ENCODE data around the gene HS6ST2. TPM values are rescaled to one million over a fixed set of nuclear protein-coding genes. Genes with fewer than 3 reads are reported as not detected.

The HS6ST2 gene
- total and polyA plus RNA-seq, 4 donors = 11.4 to 73.1 (median 53.1) TPM

DNA sequence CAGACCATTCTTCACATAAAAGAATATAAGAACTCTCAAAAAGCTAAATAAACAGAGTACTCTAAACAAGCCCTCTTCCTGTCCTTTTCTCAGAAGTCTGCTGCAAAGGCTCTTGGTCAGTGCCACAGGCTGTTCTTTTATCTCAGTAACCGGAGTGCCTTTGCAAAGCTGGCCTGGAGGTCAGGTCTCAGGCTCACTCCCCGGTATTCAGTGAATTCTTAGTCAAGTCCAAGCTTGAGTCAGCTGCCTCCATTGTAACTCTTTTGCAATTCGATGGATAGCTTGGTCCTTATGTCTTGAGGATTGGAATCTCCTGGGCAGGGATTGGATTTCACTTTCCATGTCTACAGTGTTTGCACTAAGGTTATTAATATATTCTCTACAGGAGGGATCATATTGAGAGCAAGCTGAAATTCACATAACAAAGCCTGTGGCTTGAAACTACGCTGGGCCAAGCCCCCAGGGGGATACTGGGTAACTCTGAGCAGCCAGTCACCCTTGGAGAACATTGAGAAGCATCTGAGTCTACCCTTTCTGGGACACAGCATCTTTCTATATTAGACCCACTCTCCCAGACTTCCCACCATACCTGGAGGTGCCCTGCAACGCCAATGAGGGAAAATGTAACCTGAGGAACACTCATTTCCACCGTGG is 10.0 kb upstream of the HS6ST2 start:
- H3K4me1 ChIP-seq (ENCODE audit: control insufficient read depth, insufficient read depth, low read length) = peaks cover 2% of the 10 kb centered on the region
- peaks cover 9% of the 10 kb centered on the region for H3K27me3 ChIP-seq (ENCODE audit: control insufficient read depth, insufficient read depth, low read length)
- no peak overlapping the region for H3K4me3 ChIP-seq (ENCODE audit: low read depth, low read length)
- no peak overlapping the region for H3K27ac ChIP-seq (ENCODE audit: low read depth, low read length)
- no peaks in the 10 kb centered on the region for H3K9me3 ChIP-seq (ENCODE audit: control insufficient read depth, insufficient read depth, low read length)
- no peaks in the 10 kb centered on the region for H3K36me3 ChIP-seq (ENCODE audit: control insufficient read depth, insufficient read depth, low read length)
- DNase-seq (ENCODE audit: low read depth in 4 of 6, low spot score in 6 of 6) = no peak
- whole genome bisulfite sequencing (ENCODE audit: insufficient coverage) = 27% methylated on average over 4 of the region's 6 CpGs

DNA sequence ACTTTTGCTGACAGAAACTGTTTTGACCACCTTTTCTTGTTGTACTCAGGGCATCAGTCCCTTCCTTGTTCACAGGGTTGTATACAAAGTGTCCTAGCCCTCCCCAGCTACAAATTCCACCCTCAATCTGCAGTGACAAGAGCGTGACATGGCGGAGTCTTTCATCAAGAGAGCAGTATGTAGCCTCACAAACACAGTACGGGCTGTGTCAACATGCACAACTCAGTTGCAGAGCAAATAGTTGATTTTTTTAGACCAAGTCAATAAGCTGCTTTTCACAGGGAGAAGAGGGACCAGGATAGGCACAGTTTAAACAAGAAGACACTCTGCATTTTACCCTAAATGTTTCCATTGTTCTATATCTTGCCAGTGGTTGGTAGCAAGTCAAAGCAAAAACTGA is 8.6 kb upstream of the HS6ST2 start:
- H3K36me3 ChIP-seq (ENCODE audit: control insufficient read depth, insufficient read depth, low read length) = no peaks in the 10 kb centered on the region
- no peak overlapping the region for H3K27ac ChIP-seq (ENCODE audit: low read depth, low read length)
- 49% methylated on average over 3 of the region's 3 CpGs for whole genome bisulfite sequencing (ENCODE audit: insufficient coverage)
- H3K4me1 ChIP-seq (ENCODE audit: control insufficient read depth, insufficient read depth, low read length) = peaks cover 2% of the 10 kb centered on the region
- DNase-seq (ENCODE audit: low read depth in 4 of 6, low spot score in 6 of 6) = no peak
- H3K9me3 ChIP-seq (ENCODE audit: control insufficient read depth, insufficient read depth, low read length) = no peaks in the 10 kb centered on the region
- peaks cover 9% of the 10 kb centered on the region for H3K27me3 ChIP-seq (ENCODE audit: control insufficient read depth, insufficient read depth, low read length)
- no peak overlapping the region for H3K4me3 ChIP-seq (ENCODE audit: low read depth, low read length)

DNA sequence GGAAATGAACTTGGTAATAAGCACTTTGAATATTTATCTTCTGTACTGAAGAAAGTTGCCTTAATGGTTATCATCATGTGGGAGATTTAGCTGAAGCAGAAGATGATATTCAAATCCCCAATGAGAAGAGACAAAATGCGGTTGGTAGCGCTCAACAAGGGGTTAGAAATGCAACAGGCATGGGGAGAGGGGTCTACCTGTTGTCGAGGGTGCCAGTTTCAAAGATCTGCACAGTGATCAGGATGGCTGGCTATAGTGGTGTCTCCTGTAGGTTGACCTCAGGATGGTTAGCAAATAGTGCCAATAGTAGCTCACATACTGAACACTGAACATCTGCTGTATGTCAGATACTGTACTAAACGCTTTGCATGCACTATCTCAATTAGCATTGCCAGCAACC is 7.0 kb upstream of the HS6ST2 start:
- Histone ChIP-seq H3K4me1 (ENCODE audit: control insufficient read depth, insufficient read depth, low read length) (peaks cover 2% of the 10 kb centered on the region), H3K27me3 (ENCODE audit: control insufficient read depth, insufficient read depth, low read length) (peaks cover 7% of the 10 kb centered on the region), H3K4me3 (ENCODE audit: low read depth, low read length) (no peak overlapping the region), H3K36me3 (ENCODE audit: control insufficient read depth, insufficient read depth, low read length) (no peaks in the 10 kb centered on the region), H3K9me3 (ENCODE audit: control insufficient read depth, insufficient read depth, low read length) (no peaks in the 10 kb centered on the region), H3K27ac (ENCODE audit: low read depth, low read length) (no peak overlapping the region)
- WGBS (ENCODE audit: insufficient coverage) = 75% methylated on average over 3 of the region's 4 CpGs
- DNase-seq (ENCODE audit: low read depth in 4 of 6, low spot score in 6 of 6) = no peak

DNA sequence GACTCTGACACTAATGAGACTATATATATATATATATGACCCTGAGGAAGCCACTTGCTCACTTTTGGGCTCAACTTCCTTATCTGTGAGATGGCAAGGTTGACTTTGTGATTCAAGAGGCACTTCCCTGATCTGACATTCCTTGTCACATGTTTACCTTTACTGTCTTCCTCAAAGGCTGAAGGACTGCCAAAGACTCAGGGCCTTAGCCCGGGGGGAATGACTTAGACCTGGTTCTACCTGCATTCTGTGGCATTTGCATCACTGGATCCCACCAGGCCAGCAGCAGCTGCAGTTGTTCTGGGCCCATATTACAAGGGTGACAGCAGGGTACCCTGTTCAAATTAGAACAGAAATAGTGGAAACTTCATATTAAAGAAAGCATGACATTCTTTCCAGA is 3.1 kb upstream of the HS6ST2 start:
- no peaks in the 10 kb centered on the region for H3K9me3 ChIP-seq (ENCODE audit: control insufficient read depth, insufficient read depth, low read length)
- no peak overlapping the region for H3K4me3 ChIP-seq (ENCODE audit: low read depth, low read length)
- WGBS (ENCODE audit: insufficient coverage) = 50% methylated on average over 1 of the region's 1 CpG
- H3K27ac ChIP-seq (ENCODE audit: low read depth, low read length) = no peak overlapping the region
- no peak for DNase-seq (ENCODE audit: low read depth in 4 of 6, low spot score in 6 of 6)
- H3K27me3 ChIP-seq (ENCODE audit: control insufficient read depth, insufficient read depth, low read length) = peaks cover 11% of the 10 kb centered on the region
- peaks cover 13% of the 10 kb centered on the region for H3K4me1 ChIP-seq (ENCODE audit: control insufficient read depth, insufficient read depth, low read length)
- H3K36me3 ChIP-seq (ENCODE audit: control insufficient read depth, insufficient read depth, low read length) = no peaks in the 10 kb centered on the region

DNA sequence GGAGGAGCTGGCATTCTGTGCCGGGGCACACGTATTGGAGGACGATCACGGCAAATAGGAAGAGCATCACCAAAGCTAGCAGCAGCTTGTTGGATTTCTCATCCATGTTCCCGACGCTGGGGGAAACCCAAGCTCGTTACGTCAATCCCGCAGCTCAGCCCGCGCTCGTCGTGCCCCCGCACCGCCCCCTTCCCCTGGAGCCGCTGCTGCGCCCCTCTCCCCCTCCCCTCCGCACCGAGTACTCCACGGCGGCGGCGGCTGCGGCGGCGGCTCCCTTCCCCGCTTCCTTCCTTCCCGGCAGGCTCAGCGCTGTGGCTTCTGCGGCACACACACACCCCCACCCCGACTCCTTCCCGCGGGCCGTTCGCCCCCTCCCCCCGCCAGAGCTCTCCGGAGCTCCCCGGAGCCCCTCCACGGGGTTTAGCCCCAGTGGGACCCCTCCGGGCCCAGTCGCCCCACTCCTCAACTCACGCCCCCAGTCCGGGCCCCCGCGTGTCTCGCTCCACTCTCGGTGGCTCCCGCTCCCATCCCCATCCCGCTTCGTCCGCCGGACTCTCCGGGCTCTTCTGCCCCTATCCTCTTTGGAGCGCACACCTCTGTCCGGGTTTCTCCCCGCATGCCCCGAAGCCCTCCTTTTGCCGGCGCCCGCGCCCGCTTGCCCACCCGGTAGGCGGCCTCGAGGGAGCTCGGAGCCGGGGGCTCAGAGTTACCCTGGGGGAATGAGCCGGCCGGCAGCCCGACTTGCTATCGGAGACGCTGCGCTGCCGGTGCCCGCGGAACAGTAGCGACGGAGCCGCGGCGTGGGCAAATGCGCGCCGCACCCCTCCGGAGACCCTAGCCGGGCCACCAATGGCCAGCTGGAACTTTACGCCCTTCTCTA is 978 bp downstream of the HS6ST2 start:
- H3K27ac ChIP-seq (ENCODE audit: low read depth, low read length) = peak overlapping the region; percentile 47
- H3K4me1 ChIP-seq (ENCODE audit: control insufficient read depth, insufficient read depth, low read length) = peaks cover 20% of the 10 kb centered on the region
- peaks cover 9% of the 10 kb centered on the region for H3K27me3 ChIP-seq (ENCODE audit: control insufficient read depth, insufficient read depth, low read length)
- WGBS (ENCODE audit: insufficient coverage) = 28% methylated on average over 71 of the region's 87 CpGs
- no peaks in the 10 kb centered on the region for H3K9me3 ChIP-seq (ENCODE audit: control insufficient read depth, insufficient read depth, low read length)
- DNase-seq (ENCODE audit: low read depth in 4 of 6, low spot score in 6 of 6) = peak in 3 of 6 donors; percentile 55 to 94 (median 83)
- H3K4me3 ChIP-seq (ENCODE audit: low read depth, low read length) = peak overlapping the region; percentile 56
- H3K36me3 ChIP-seq (ENCODE audit: control insufficient read depth, insufficient read depth, low read length) = no peaks in the 10 kb centered on the region

DNA sequence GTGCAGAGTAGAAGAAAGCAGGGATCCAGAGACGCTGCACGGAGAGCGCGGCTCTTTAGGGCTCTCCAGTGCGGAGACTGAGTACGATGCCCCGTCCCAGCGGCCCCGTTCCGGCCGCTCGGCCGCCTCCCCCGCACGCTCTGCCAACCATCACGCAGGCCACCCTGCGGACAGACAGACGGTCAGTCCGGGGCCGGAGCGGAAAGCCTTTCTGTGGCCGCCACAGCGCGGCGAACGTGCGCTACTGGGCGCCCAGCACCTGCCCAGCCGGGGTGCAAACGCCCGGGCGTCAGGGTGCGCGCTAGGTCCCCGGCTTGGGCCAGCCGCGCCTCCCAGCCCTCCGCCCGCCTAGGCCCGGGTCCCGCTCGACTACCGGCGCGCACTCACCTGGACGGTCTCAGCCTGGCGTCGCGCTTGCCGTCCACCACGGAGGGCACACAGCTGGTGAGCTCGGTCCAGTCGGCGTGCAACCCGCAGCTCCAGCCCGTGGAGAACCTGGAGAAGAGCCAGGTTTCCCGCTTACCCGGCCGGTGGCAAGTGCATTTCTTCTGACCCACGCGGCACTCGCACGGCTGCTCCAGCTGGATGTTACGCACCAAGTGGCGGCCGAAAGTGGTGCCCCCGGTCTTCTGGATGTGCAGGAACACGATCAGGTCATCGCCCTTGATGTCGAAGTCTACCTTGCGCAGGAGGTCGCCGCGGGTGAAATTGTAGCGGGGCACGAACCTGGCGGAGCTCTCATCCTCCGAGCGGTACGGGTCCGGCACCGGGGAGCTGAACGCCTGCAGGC is 1.8 kb downstream of the HS6ST2 start:
- H3K4me3 ChIP-seq (ENCODE audit: low read depth, low read length) = peak overlapping the region; percentile 56
- DNase-seq (ENCODE audit: low read depth in 4 of 6, low spot score in 6 of 6) = peak in 2 of 6 donors; percentile 26 to 41
- H3K9me3 ChIP-seq (ENCODE audit: control insufficient read depth, insufficient read depth, low read length) = no peaks in the 10 kb centered on the region
- WGBS (ENCODE audit: insufficient coverage) = 21% methylated on average over 83 of the region's 83 CpGs
- peaks cover 20% of the 10 kb centered on the region for H3K4me1 ChIP-seq (ENCODE audit: control insufficient read depth, insufficient read depth, low read length)
- H3K27me3 ChIP-seq (ENCODE audit: control insufficient read depth, insufficient read depth, low read length) = peaks cover 9% of the 10 kb centered on the region
- H3K27ac ChIP-seq (ENCODE audit: low read depth, low read length) = peak overlapping the region; percentile 33
- no peaks in the 10 kb centered on the region for H3K36me3 ChIP-seq (ENCODE audit: control insufficient read depth, insufficient read depth, low read length)

DNA sequence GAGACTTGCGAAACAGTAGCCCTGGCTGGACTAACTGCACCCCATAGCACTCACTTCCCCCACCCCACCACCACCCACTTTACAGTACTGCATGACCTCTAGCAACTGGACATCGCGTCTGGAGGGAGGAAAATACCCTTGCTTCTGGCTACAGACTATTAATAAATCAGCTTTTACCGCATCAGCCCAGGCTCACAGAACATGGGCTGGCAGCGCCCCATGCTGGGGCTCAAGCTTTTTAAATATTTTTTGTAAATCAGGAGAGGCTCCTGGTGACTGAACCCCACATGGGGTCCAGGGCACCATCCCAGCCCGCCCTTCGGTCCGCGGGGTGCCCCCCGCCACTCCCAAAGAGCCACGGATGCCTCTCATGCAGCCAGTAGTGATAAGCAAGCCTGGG is 2.7 kb downstream of the HS6ST2 start:
- no peaks in the 10 kb centered on the region for H3K36me3 ChIP-seq (ENCODE audit: control insufficient read depth, insufficient read depth, low read length)
- 22% methylated on average over 10 of the region's 11 CpGs for WGBS (ENCODE audit: insufficient coverage)
- peak in 2 of 6 donors; percentile 41 to 73 for DNase-seq (ENCODE audit: low read depth in 4 of 6, low spot score in 6 of 6)

DNA sequence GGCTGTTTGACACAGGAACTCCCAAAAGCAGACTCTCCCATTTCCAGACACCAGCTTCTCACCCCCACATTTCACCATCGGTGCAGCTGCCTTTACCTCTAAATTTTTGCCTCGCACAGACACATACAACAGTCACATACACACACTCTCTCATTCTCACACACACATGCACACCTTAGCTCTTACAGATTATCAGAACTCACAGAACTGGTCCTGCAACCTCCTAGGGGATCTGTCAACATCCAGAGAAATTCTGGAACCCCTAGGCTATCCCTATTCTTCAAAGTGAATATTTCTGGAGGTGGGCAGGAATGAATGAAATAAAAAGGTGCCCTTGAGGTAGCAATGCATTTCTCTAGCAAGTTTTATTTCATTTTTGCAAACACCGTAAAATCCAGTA is 4.1 kb downstream of the HS6ST2 start:
- 79% methylated on average over 2 of the region's 3 CpGs for WGBS (ENCODE audit: insufficient coverage)
- peaks cover 8% of the 10 kb centered on the region for H3K27me3 ChIP-seq (ENCODE audit: control insufficient read depth, insufficient read depth, low read length)

More for the DNA sequence above, 2.7 kb downstream of the HS6ST2 start:
- H3K27ac ChIP-seq (ENCODE audit: low read depth, low read length) = no peak overlapping the region
- H3K27me3 ChIP-seq (ENCODE audit: control insufficient read depth, insufficient read depth, low read length) = peaks cover 9% of the 10 kb centered on the region
- H3K9me3 ChIP-seq (ENCODE audit: control insufficient read depth, insufficient read depth, low read length) = no peaks in the 10 kb centered on the region
- H3K4me3 ChIP-seq (ENCODE audit: low read depth, low read length) = peak overlapping the region; percentile 56
- H3K4me1 ChIP-seq (ENCODE audit: control insufficient read depth, insufficient read depth, low read length) = peaks cover 20% of the 10 kb centered on the region

DNA sequence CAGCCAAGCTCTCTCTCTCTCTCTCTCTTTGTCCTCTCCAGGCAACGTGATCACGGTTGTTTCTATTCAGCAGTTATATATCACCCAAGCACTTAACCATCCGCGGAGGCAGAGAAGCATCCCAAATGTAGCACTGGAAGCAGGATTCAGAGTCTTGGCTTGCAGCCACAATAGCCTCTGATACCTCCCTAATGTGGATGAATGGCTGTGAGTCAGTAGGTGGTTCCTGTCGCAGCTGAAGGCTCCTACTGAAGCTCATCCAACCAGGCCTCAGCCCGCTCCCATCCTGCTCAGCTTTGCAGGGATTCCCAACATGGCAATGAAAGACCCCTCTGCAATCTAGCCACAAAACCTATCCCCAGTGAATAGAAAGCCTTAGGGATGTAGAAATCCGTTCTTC is 5.1 kb downstream of the HS6ST2 start:
- no peaks in the 10 kb centered on the region for H3K36me3 ChIP-seq (ENCODE audit: control insufficient read depth, insufficient read depth, low read length)
- H3K4me1 ChIP-seq (ENCODE audit: control insufficient read depth, insufficient read depth, low read length) = peaks cover 12% of the 10 kb centered on the region
- no peaks in the 10 kb centered on the region for H3K9me3 ChIP-seq (ENCODE audit: control insufficient read depth, insufficient read depth, low read length)
- DNase-seq (ENCODE audit: low read depth in 4 of 6, low spot score in 6 of 6) = peak in 2 of 6 donors; percentile 29 to 84
- H3K27ac ChIP-seq (ENCODE audit: low read depth, low read length) = no peak overlapping the region
- no peak overlapping the region for H3K4me3 ChIP-seq (ENCODE audit: low read depth, low read length)
- WGBS (ENCODE audit: insufficient coverage) = 52% methylated on average over 4 of the region's 7 CpGs
- no peaks in the 10 kb centered on the region for H3K27me3 ChIP-seq (ENCODE audit: control insufficient read depth, insufficient read depth, low read length)

More for the DNA sequence above, 4.1 kb downstream of the HS6ST2 start:
- H3K4me1 ChIP-seq (ENCODE audit: control insufficient read depth, insufficient read depth, low read length) = peaks cover 14% of the 10 kb centered on the region
- H3K27ac ChIP-seq (ENCODE audit: low read depth, low read length) = no peak overlapping the region
- H3K4me3 ChIP-seq (ENCODE audit: low read depth, low read length) = no peak overlapping the region
- H3K9me3 ChIP-seq (ENCODE audit: control insufficient read depth, insufficient read depth, low read length) = no peaks in the 10 kb centered on the region
- no peak for DNase-seq (ENCODE audit: low read depth in 4 of 6, low spot score in 6 of 6)
- no peaks in the 10 kb centered on the region for H3K36me3 ChIP-seq (ENCODE audit: control insufficient read depth, insufficient read depth, low read length)
